HCT116 (cell line): Measurements from ENCODE around the gene RBM33. TPM values are rescaled to one million over a fixed set of nuclear protein-coding genes. Genes with fewer than 3 reads are reported as not detected.

Source experiments
- ATAC-seq: fragments of 200-7000 bp; cut with Tn5 transposase; 2 replicates; pipeline ENCODE4 v1.9.1; 2020; ENCODE audit warnings: mild to moderate bottlenecking, moderate library complexity
- BruUV-seq: library from RNA; stranded (reverse); fragments of 400-500 nt; replicated peaks from 2 replicates; lab custom pipeline; 2021; lab: Mats Ljungman, UMichigan
- CTCF ChIA-PET: fragments of 300-600 bp; sonication (Branson Sonifier 250); formaldehyde crosslinking; loops from one replicate; lab custom pipeline; 2021; ENCODE audit warnings: antibody characterized with exemption; lab: Charles Lee
- POLR2A ChIA-PET: fragments of 300-600, 350-600 bp; sonication (Branson Sonifier 250); formaldehyde crosslinking; loops from one replicate; lab custom pipeline; 2021; ENCODE audit warnings: antibody characterized with exemption; lab: Charles Lee
- RAD21 ChIA-PET, 2 experiments: fragments of 300-600 bp; sonication (Branson Sonifier 250); formaldehyde crosslinking; loops; one replicate each; lab custom pipeline; 2023; ENCODE audit warnings: low total read pairs in 2 of 2; ENCODE audit not compliant: uncharacterized antibody in 2 of 2, unreplicated experiment in 2 of 2, low non-redundant PET in 1 of 2; lab: Charles Lee
- DNase-seq: peaks from one replicate; pipeline ENCODE4 v3.0.0-alpha.2; 2010; ENCODE audit warnings: low read depth, low spot score
- H2AFZ ChIP-seq: fragments of 200-600 bp; shearing (Covaris generic), sonication (generic); 2 replicates; pipeline ENCODE4 v1.6.1; 2017; ENCODE audit warnings: low read depth, mixed run types, mixed read lengths, antibody characterized with exemption, low read length; ENCODE audit not compliant: poor library complexity, severe bottlenecking
- H3K27ac ChIP-seq: 2 replicates; pipeline ENCODE4 v1.5.1; 2012; ENCODE audit warnings: low read depth, low read length
- H3K27me3 ChIP-seq: fragments of 200-600 bp; sonication (generic); 2 replicates; pipeline ENCODE4 v1.6.1; 2016; ENCODE audit warnings: mixed run types, low read length, mixed read lengths; ENCODE audit not compliant: insufficient read depth
- H3K36me3 ChIP-seq, 2 experiments: fragments of 200-500 bp in 1 of 2; fragments of 200-600 bp in 1 of 2; sonication (Bioruptor generic) in 1 of 2; sonication (generic) in 1 of 2; 2 replicates each; pipeline versions ENCODE4 v1.5.1 to v1.6.1; 2014 to 2016; ENCODE audit warnings: low read length in 2 of 2, inconsistent platforms in 1 of 2, mixed read lengths in 1 of 2, mixed run types in 1 of 2; ENCODE audit not compliant: insufficient read depth in 2 of 2, control insufficient read depth in 1 of 2
- H3K4me1 ChIP-seq, 2 experiments: fragments of 200-600 bp in 1 of 2; sonication (generic) in 1 of 2; 2 replicates each; pipeline versions ENCODE4 v1.5.1 to v1.6.1; 2012 to 2017; ENCODE audit warnings: low read length in 2 of 2, inconsistent platforms in 1 of 2, mild to moderate bottlenecking in 1 of 2, mixed read lengths in 1 of 2, mixed run types in 1 of 2, moderate library complexity in 1 of 2; ENCODE audit not compliant: insufficient read depth in 2 of 2, control insufficient read depth in 1 of 2
- H3K4me2 ChIP-seq: fragments of 200-600 bp; sonication (generic); 2 replicates; pipeline ENCODE4 v1.6.1; 2017; ENCODE audit warnings: mixed run types, low read length, mixed read lengths
- H3K4me3 ChIP-seq, 2 experiments: fragments of 200-600 bp in 1 of 2; sonication (generic) in 1 of 2; replicated peaks in 1 of 2; 2 replicates each; pipeline ENCODE4 v1.5.1; 2011 to 2016; ENCODE audit warnings: low read length in 2 of 2, control low read depth in 1 of 2, low read depth in 1 of 2, mild to moderate bottlenecking in 1 of 2, mixed read lengths in 1 of 2, mixed run types in 1 of 2
- H3K79me2 ChIP-seq: fragments of 200-600 bp; sonication (generic); 2 replicates; pipeline ENCODE4 v1.6.1; 2017; ENCODE audit warnings: mild to moderate bottlenecking, mixed run types, low read length, moderate library complexity, mixed read lengths; ENCODE audit not compliant: insufficient read depth
- H3K9ac ChIP-seq: fragments of 200-600 bp; sonication (generic); 2 replicates; pipeline ENCODE4 v1.6.1; 2016; ENCODE audit warnings: low read length, mixed read lengths
- H3K9me2 ChIP-seq: fragments of 200-600 bp; sonication (generic), shearing (Covaris generic); 2 replicates; pipeline ENCODE4 v1.6.1; 2017; ENCODE audit warnings: mixed run types, mild to moderate bottlenecking, moderate library complexity; ENCODE audit not compliant: insufficient read depth
- H3K9me3 ChIP-seq, 2 experiments: fragments of 200-500 bp in 1 of 2; fragments of 200-600 bp in 1 of 2; sonication (Bioruptor generic) in 1 of 2; sonication (generic) in 1 of 2; 2 replicates each; pipeline ENCODE4 v1.6.1; 2014 to 2017; ENCODE audit warnings: low read length in 2 of 2, mixed read lengths in 2 of 2, inconsistent platforms in 1 of 2, low read depth in 1 of 2, mild to moderate bottlenecking in 1 of 2, mixed run types in 1 of 2, moderate library complexity in 1 of 2; ENCODE audit not compliant: control insufficient read depth in 1 of 2, insufficient read depth in 1 of 2
- H4K20me1 ChIP-seq: fragments of 200-600 bp; sonication (generic), shearing (Covaris generic); 2 replicates; pipeline ENCODE4 v1.6.1; 2017; ENCODE audit warnings: mixed run types, mild to moderate bottlenecking, moderate library complexity; ENCODE audit not compliant: insufficient read depth
- ZFX ChIP-seq: fragments of 450-650 bp; IDR thresholded peaks from 2 replicates; pipeline ENCODE4 v1.6.1; 2017
- ZNF274 ChIP-seq: fragments of 200-500 bp; sonication (Bioruptor generic); IDR thresholded peaks from 2 replicates; pipeline ENCODE4 v1.6.1; 2014; ENCODE audit warnings: mild to moderate bottlenecking, low read depth, low read length, inconsistent platforms
- intact Hi-C: fragments of 100-400 bp; cut with micrococcal nuclease; formaldehyde crosslinking; loops from 2 replicates; pipeline ENCODE4 v1.10.0; 2022
- total RNA-seq: library from RNA; stranded (reverse); gene quantifications from one replicate; pipeline ENCODE4 v1.2.1, GENCODE V29; 2021; ENCODE audit not compliant: unreplicated experiment
- TF ChIP-seq, protein P1 (sequence below): IDR thresholded peaks from 2 replicates; pipeline ENCODE4 v1.6.1; 2012

Gene RBM33
- total RNA-seq, 1 experiment from 2014 or later, result 64.3 TPM

DNA sequence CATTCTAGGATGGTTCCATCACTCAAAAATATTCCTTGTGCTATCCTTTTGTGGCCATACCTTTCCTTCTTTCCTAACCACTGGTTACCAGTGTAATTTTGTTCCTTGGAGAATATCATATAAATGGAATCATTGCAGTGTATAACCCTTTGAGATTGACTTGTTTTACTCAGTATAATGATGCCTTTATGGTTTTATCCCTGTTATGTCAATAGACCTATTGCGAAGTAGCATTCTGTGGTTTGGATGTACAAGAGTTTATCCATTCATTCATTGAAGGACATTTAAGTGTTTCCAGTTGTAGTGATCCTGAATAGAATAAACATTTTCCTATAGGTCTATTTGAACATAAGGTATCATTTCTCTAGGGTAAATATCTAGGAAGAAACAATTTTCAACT lies 54.2 kb downstream of the RBM33 start:
- ChIA-PET CTCF (no interaction called here), RAD21 (no interaction called here), POLR2A (no interaction called here)
- H3K9me2 ChIP-seq, result no peaks in the 10 kb centered on the region
- H3K9ac ChIP-seq, result no peak overlapping the region
- ATAC-seq (no peak), DNase-seq (no peak)
- no peak overlapping the region for H3K27ac ChIP-seq
- no peaks in the 10 kb centered on the region for H3K9me3 ChIP-seq
- H3K4me3 ChIP-seq, result no peak overlapping the region
- BruUV-seq, result no TSS peak
- H3K27me3 ChIP-seq, result no peaks in the 10 kb centered on the region
- H3K4me1 ChIP-seq, result peaks cover 0 to 5% of the 10 kb centered on the region in 2 experiments; a peak in 1 of 4 replicates
- TF ChIP-seq, protein P1, sequence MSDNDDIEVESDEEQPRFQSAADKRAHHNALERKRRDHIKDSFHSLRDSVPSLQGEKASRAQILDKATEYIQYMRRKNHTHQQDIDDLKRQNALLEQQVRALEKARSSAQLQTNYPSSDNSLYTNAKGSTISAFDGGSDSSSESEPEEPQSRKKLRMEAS, result no peak
- H3K79me2 ChIP-seq, result peaks cover 67% of the 10 kb centered on the region
- peaks cover 7 to 18% of the 10 kb centered on the region in 2 experiments; a peak in 3 of 4 replicates for H3K36me3 ChIP-seq
- H4K20me1 ChIP-seq, result peaks cover 11% of the 10 kb centered on the region; the same call in 1 of the 2 replicates
- no peak overlapping the region for H2AFZ ChIP-seq
- no peak overlapping the region for H3K4me2 ChIP-seq
- intact Hi-C loops, result no loop called here

DNA sequence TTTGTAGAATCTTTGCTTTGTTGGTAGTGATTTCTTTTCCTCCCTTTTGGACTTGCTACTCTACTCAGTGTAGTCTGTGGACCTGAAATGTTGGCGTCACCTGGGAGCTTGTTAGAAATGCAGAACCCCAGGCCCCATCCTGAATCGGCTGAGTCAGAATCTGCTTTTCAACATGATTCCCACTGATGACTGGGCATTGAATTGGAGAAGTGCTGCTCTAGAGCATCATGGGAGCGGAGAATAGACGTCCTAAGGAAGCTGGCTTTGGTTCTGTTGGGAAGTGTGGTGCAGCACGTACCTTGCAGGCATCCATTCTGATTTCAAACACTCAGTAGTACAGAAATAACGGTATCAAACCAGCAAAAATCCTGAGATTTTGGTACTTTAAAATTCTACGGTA lies 54.7 kb downstream of the RBM33 start:
- BruUV-seq, result no TSS peak
- H3K4me3 ChIP-seq, result no peak overlapping the region
- no peaks in the 10 kb centered on the region for H3K9me2 ChIP-seq
- H3K9ac ChIP-seq, result no peak overlapping the region
- H3K4me1 ChIP-seq, result peaks cover 0 to 5% of the 10 kb centered on the region in 2 experiments; a peak in 1 of 4 replicates
- intact Hi-C loops, result no loop called here
- POLR2A ChIA-PET, result no interaction called here
- peaks cover 9% of the 10 kb centered on the region; the same call in 1 of the 2 replicates for H4K20me1 ChIP-seq
- H3K79me2 ChIP-seq, result peaks cover 62% of the 10 kb centered on the region
- DNase-seq, result no peak
- H3K27me3 ChIP-seq, result no peaks in the 10 kb centered on the region
- no peak for ATAC-seq
- H3K36me3 ChIP-seq, result peaks cover 10 to 21% of the 10 kb centered on the region in 2 experiments; a peak in 3 of 4 replicates
- RAD21 ChIA-PET, result no interaction called here
- H3K9me3 ChIP-seq, result no peaks in the 10 kb centered on the region
- H3K4me2 ChIP-seq, result no peak overlapping the region
- no peak overlapping the region for H3K27ac ChIP-seq
- CTCF ChIA-PET, result no interaction called here
- TF ChIP-seq ZNF274 (no peak), ZFX (no peak)
- no peak overlapping the region for H2AFZ ChIP-seq
